WTC11 (cell line): Measurements from ENCODE around the gene HECW1. TPM values are rescaled to one million over a fixed set of nuclear protein-coding genes. Genes with fewer than 3 reads are reported as not detected.

ENCODE experiments used
- ATAC-seq: fragments of 200-7000 bp; cut with Tn5 transposase; 2 replicates; pipeline ENCODE4 v1.10.0; 2021; ENCODE audit warnings: mild to moderate bottlenecking, moderate library complexity
- CTCF ChIA-PET: fragments of 300-600 bp; sonication (Branson Sonifier 250); formaldehyde crosslinking; loops from one replicate; lab custom pipeline; 2021; ENCODE audit warnings: antibody characterized with exemption; lab: Charles Lee
- POLR2A ChIA-PET: fragments of 350-600 bp; sonication (Branson Sonifier 250); formaldehyde crosslinking; loops from one replicate; lab custom pipeline; 2021; ENCODE audit warnings: antibody characterized with exemption; lab: Charles Lee
- DNase-seq: peaks from one replicate; pipeline ENCODE4 v3.0.0; 2021; ENCODE audit warnings: low spot score
- H3K27ac Mint-ChIP-seq: 2 replicates; pipeline ENCODE4 v1.8.0; 2021; ENCODE audit warnings: mixed read lengths
- H3K27me3 Mint-ChIP-seq: 2 replicates; pipeline ENCODE4 v1.8.0; 2021; ENCODE audit warnings: low read depth, mild to moderate bottlenecking, moderate library complexity, mixed read lengths
- H3K36me3 Mint-ChIP-seq: 2 replicates; pipeline ENCODE4 v1.8.0; 2021; ENCODE audit warnings: mixed read lengths
- H3K4me1 Mint-ChIP-seq: 2 replicates; pipeline ENCODE4 v1.8.0; 2022; ENCODE audit warnings: mixed read lengths
- H3K4me3 Mint-ChIP-seq: 2 replicates; pipeline ENCODE4 v1.8.0; 2021; ENCODE audit warnings: mild to moderate bottlenecking, moderate library complexity, mixed read lengths
- H3K9me3 Mint-ChIP-seq: 2 replicates; pipeline ENCODE4 v1.8.0; 2021; ENCODE audit warnings: mixed read lengths
- AFF4 ChIP-seq: sonication (generic); formaldehyde crosslinking; IDR thresholded peaks from 2 replicates; pipeline ENCODE4 v1.8.1; 2023; ENCODE audit warnings: mild to moderate bottlenecking, missing genetic modification reagents, borderline replicate concordance
- AR ChIP-seq: fragments of 250-450 bp; sonication (Bioruptor Pico); IDR thresholded peaks from 2 replicates; pipeline ENCODE4 v1.9.0; 2021; ENCODE audit warnings: mild to moderate bottlenecking
- CDX4 ChIP-seq: fragments of 250-450 bp; sonication (Bioruptor Pico); IDR thresholded peaks from 2 replicates; pipeline ENCODE4 v1.9.0; 2021; ENCODE audit warnings: moderate library complexity, mild to moderate bottlenecking, inconsistent platforms, borderline replicate concordance
- E2F5 ChIP-seq: sonication (generic); formaldehyde crosslinking; IDR thresholded peaks from 2 replicates; pipeline ENCODE4 v1.8.1; 2022; ENCODE audit warnings: mild to moderate bottlenecking, moderate library complexity, missing genetic modification reagents
- ERG ChIP-seq: fragments of 250-450 bp; sonication (Bioruptor Pico); IDR thresholded peaks from 2 replicates; pipeline ENCODE4 v1.8.0; 2021; ENCODE audit warnings: mild to moderate bottlenecking
- ESRRA ChIP-seq: sonication (generic); formaldehyde crosslinking; IDR thresholded peaks from 2 replicates; pipeline ENCODE4 v1.8.1; 2022; ENCODE audit warnings: mild to moderate bottlenecking, missing genetic modification reagents, borderline replicate concordance
- FOXJ3 ChIP-seq: sonication (generic); formaldehyde crosslinking; IDR thresholded peaks from 2 replicates; pipeline ENCODE4 v1.9.0; 2021; ENCODE audit warnings: missing genetic modification reagents, mild to moderate bottlenecking, borderline replicate concordance
- FOXP1 ChIP-seq: sonication (generic); formaldehyde crosslinking; IDR thresholded peaks from 2 replicates; pipeline ENCODE4 v1.8.0; 2022; ENCODE audit warnings: missing genetic modification reagents, mild to moderate bottlenecking, moderate library complexity, borderline replicate concordance
- JAZF1 ChIP-seq: fragments of 250-450 bp; sonication (Bioruptor Pico); IDR thresholded peaks from 2 replicates; pipeline ENCODE4 v1.9.0; 2021; ENCODE audit warnings: moderate library complexity, mild to moderate bottlenecking, inconsistent platforms
- KAT7 ChIP-seq: sonication (generic); formaldehyde crosslinking; IDR thresholded peaks from 2 replicates; pipeline ENCODE4 v1.8.1; 2023; ENCODE audit warnings: missing genetic modification reagents, mild to moderate bottlenecking, borderline replicate concordance
- MYBL2 ChIP-seq: sonication (generic); formaldehyde crosslinking; IDR thresholded peaks from 2 replicates; pipeline ENCODE4 v1.8.1; 2023; ENCODE audit warnings: mild to moderate bottlenecking, moderate library complexity, missing genetic modification reagents
- NFE2L1 ChIP-seq: sonication (generic); formaldehyde crosslinking; IDR thresholded peaks from 2 replicates; pipeline ENCODE4 v1.8.1; 2023; ENCODE audit warnings: missing genetic modification reagents
- PRRX2 ChIP-seq: fragments of 250-450 bp; sonication (Bioruptor Pico); IDR thresholded peaks from 2 replicates; pipeline ENCODE4 v1.8.0; 2021; ENCODE audit warnings: mild to moderate bottlenecking
- RORB ChIP-seq: fragments of 250-450 bp; sonication (Bioruptor Pico); IDR thresholded peaks from 2 replicates; pipeline ENCODE4 v1.9.0; 2021; ENCODE audit warnings: mild to moderate bottlenecking
- SMAD4 ChIP-seq: sonication (generic); formaldehyde crosslinking; IDR thresholded peaks from 2 replicates; pipeline ENCODE4 v1.8.0; 2022; ENCODE audit warnings: mild to moderate bottlenecking, missing genetic modification reagents
- ZNF423 ChIP-seq: fragments of 250-450 bp; sonication (Bioruptor Pico); IDR thresholded peaks from 2 replicates; pipeline ENCODE4 v2.1.2; 2022; ENCODE audit warnings: mild to moderate bottlenecking, moderate library complexity
- ZNF671 ChIP-seq: fragments of 250-450 bp; sonication (Bioruptor Pico); IDR thresholded peaks from 2 replicates; pipeline ENCODE4 v1.8.0; 2021; ENCODE audit warnings: mild to moderate bottlenecking
- total RNA-seq: library from RNA; stranded (reverse); gene quantifications from 3 replicates; pipeline ENCODE4 v1.2.3, GENCODE V29; 2021
- TF ChIP-seq, protein P1 (sequence below): sonication (generic); formaldehyde crosslinking; IDR thresholded peaks from 2 replicates; pipeline ENCODE4 v1.8.1; 2023; ENCODE audit warnings: mild to moderate bottlenecking, missing genetic modification reagents, moderate library complexity
- TF ChIP-seq, protein P2 (sequence below): sonication (generic); formaldehyde crosslinking; IDR thresholded peaks from 2 replicates; pipeline ENCODE4 v1.8.0; 2023; ENCODE audit warnings: missing genetic modification reagents
- TF ChIP-seq, protein P3 (sequence below): sonication (generic); formaldehyde crosslinking; IDR thresholded peaks from 2 replicates; pipeline ENCODE4 v1.8.0; 2022; ENCODE audit warnings: mild to moderate bottlenecking, missing genetic modification reagents

HECW1 gene
- total RNA-seq, 1 experiment from 2014 or later, result 6.1 TPM

DNA sequence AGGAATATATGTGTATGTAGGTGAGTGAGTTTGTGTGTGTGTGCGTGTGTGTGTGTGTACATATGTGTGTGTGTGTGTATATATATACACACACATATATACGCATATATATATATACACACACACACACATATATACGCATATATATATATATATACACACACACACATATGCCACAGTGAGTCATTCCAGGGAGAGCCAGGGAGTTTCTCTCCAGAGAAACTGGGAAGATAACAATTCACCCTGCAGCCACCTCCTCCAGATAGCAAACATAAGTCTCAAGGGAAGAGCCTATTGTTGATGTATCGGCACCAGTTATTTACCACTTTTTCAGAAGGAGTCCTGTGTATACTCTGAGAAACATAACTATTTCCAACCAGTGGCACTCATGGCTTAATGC, 368.1 kb downstream of the HECW1 start (continued):
- TF ChIP-seq CDX4 (CRISPR knock-in tag) (no peak), AFF4 (no peak), ESRRA (CRISPR knock-in tag) (no peak), KAT7 (no peak), ZNF671 (CRISPR knock-in tag) (no peak)
- TF ChIP-seq, protein P1, sequence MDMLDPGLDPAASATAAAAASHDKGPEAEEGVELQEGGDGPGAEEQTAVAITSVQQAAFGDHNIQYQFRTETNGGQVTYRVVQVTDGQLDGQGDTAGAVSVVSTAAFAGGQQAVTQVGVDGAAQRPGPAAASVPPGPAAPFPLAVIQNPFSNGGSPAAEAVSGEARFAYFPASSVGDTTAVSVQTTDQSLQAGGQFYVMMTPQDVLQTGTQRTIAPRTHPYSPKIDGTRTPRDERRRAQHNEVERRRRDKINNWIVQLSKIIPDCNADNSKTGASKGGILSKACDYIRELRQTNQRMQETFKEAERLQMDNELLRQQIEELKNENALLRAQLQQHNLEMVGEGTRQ (CRISPR knock-in tag), result no peak

DNA sequence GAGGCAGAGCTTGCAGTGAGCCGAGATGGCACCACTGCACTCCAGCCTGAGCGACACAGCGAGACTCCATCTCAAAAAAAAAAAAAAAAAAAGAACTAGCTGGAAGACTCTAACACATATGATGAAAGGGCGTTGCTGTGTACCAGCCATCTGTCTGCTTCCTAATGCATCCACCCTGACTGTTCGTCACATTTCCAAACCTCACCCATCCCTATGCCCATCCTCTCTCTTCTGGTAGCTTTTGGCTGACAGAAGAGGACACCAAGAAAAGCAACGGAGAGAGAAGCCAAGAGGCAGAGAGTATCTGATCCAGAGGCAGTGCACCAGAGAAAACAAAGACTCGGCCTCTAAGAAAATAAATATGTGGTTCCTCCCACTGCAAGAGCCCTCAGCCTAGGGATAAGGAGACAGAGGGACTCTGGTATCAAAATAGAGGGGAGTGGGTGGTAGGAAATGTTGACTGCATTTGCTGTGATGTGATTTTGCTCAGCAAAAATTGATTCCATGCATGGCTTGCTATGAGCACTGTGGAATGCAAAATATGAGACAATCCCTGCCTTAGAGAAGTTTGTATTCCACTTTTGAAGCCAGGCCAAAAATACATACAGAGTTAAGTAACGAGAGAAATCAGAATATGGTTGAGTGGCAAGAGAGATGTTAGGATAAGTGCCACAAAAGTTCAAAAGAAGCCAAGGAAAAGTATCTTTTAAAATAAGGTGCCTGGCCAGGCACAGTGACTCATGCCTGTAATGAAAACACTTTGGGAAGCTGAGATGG, 369.6 kb downstream of the HECW1 start:
- DNase-seq, result no peak
- Mint-ChIP-seq H3K27me3 (no peaks in the 10 kb centered on the region), H3K4me1 (peaks cover 6% of the 10 kb centered on the region), H3K4me3 (no peak overlapping the region), H3K36me3 (peaks cover 13% of the 10 kb centered on the region), H3K27ac (no peak overlapping the region), H3K9me3 (peaks cover 20% of the 10 kb centered on the region)
- no peak for ATAC-seq
- POLR2A ChIA-PET, result no interaction called here
- TF ChIP-seq FOXP1 (CRISPR knock-in tag) (no peak), FOXJ3 (CRISPR knock-in tag) (no peak), MYBL2 (CRISPR knock-in tag) (no peak), NFE2L1 (no peak), RORB (CRISPR knock-in tag) (no peak)
- TF ChIP-seq, protein P2, sequence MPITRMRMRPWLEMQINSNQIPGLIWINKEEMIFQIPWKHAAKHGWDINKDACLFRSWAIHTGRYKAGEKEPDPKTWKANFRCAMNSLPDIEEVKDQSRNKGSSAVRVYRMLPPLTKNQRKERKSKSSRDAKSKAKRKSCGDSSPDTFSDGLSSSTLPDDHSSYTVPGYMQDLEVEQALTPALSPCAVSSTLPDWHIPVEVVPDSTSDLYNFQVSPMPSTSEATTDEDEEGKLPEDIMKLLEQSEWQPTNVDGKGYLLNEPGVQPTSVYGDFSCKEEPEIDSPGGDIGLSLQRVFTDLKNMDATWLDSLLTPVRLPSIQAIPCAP (CRISPR knock-in tag), result no peak
- CTCF ChIA-PET, result no interaction called here

GRCh38 chr7:43482679-43483252, 370.3 kb downstream of the HECW1 start:
- H3K9me3 Mint-ChIP-seq, result peaks cover 20% of the 10 kb centered on the region
- peaks cover 13% of the 10 kb centered on the region for H3K36me3 Mint-ChIP-seq
- ChIA-PET CTCF (interaction anchor here (0.6 to 0.7 kb wide), 2 partner anchors 45 to 496 kb away, joined by 3 to 4 read pairs; no protein-coding TSS in a partner anchor), POLR2A (interaction anchor here (0.6 kb wide), 1 partner anchor 34 kb away, joined by 4 read pairs; no protein-coding TSS in a partner anchor)
- no peak overlapping the region for H3K27ac Mint-ChIP-seq
- ATAC-seq, result no peak
- DNase-seq, result no peak
- no peak overlapping the region for H3K4me3 Mint-ChIP-seq
- no peaks in the 10 kb centered on the region for H3K27me3 Mint-ChIP-seq
- H3K4me1 Mint-ChIP-seq, result peaks cover 6% of the 10 kb centered on the region
- TF ChIP-seq, protein P3, sequence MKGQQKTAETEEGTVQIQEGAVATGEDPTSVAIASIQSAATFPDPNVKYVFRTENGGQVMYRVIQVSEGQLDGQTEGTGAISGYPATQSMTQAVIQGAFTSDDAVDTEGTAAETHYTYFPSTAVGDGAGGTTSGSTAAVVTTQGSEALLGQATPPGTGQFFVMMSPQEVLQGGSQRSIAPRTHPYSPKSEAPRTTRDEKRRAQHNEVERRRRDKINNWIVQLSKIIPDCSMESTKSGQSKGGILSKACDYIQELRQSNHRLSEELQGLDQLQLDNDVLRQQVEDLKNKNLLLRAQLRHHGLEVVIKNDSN (CRISPR knock-in tag), result no peak
- TF ChIP-seq KAT7, result no peak
- TF ChIP-seq AR, result no peak
- TF ChIP-seq SMAD4, result no peak
- no peak for TF ChIP-seq PRRX2 (CRISPR knock-in tag)
- TF ChIP-seq E2F5 (CRISPR knock-in tag), result no peak
- TF ChIP-seq JAZF1, result no peak
- no peak for TF ChIP-seq ERG (CRISPR knock-in tag)
- TF ChIP-seq ZNF423 (CRISPR knock-in tag), result no peak
